ENCODE data around the gene CALML3.

CALML3 gene

GRCh38 chr10:5569568-5569967 lies 44.8 kb downstream of the CALML3 start:
- H3K4me3 ChIP-seq (ENCODE audit: low read depth, low read length): no peak overlapping the region
- no peak for TF ChIP-seq CTCF (IDR thresholded peaks at IDR 0.05; ENCODE audit: low read depth, low read length)
- in situ Hi-C loops (cut with HindIII; ENCODE audit: low sequenced_read_pairs): no loop called here
- DNase-seq (ENCODE audit: low read depth, low spot score): no peak

GRCh38 chr10:5570007-5570655 lies 45.4 kb downstream of the CALML3 start:
- no peak for TF ChIP-seq CTCF (IDR thresholded peaks at IDR 0.05; ENCODE audit: low read depth, low read length)
- no peak overlapping the region for H3K4me3 ChIP-seq (ENCODE audit: low read depth, low read length)
- no peak for DNase-seq (ENCODE audit: low read depth, low spot score)
- in situ Hi-C loops (cut with HindIII; ENCODE audit: low sequenced_read_pairs): no loop called here

GRCh38 chr10:5570979-5571810 lies 46.4 kb downstream of the CALML3 start:
- H3K4me3 ChIP-seq (ENCODE audit: low read depth, low read length): no peak overlapping the region
- DNase-seq (ENCODE audit: low read depth, low spot score): no peak
- in situ Hi-C loops (cut with HindIII; ENCODE audit: low sequenced_read_pairs): no loop called here
- no peak for TF ChIP-seq CTCF (IDR thresholded peaks at IDR 0.05; ENCODE audit: low read depth, low read length)

- H3K4me3 ChIP-seq (ENCODE audit: low read depth, low read length): no peak overlapping the region
- TF ChIP-seq CTCF (IDR thresholded peaks at IDR 0.05; ENCODE audit: low read depth, low read length): no peak
- DNase-seq (ENCODE audit: low read depth, low spot score): no peak
- in situ Hi-C loops (cut with HindIII; ENCODE audit: low sequenced_read_pairs): no loop called here
Observed at GRCh38 chr10:5571826-5572225, 47.1 kb downstream of the CALML3 start.

- in situ Hi-C loops (cut with HindIII; ENCODE audit: low sequenced_read_pairs): no loop called here
- no peak overlapping the region for H3K4me3 ChIP-seq (ENCODE audit: low read depth, low read length)
- DNase-seq (ENCODE audit: low read depth, low spot score): no peak
- TF ChIP-seq CTCF (IDR thresholded peaks at IDR 0.05; ENCODE audit: low read depth, low read length): no peak
Observed at GRCh38 chr10:5573319-5573950, 48.7 kb downstream of the CALML3 start.

- in situ Hi-C loops (cut with HindIII; ENCODE audit: low sequenced_read_pairs): no loop called here
- TF ChIP-seq CTCF (IDR thresholded peaks at IDR 0.05; ENCODE audit: low read depth, low read length): no peak
- DNase-seq (ENCODE audit: low read depth, low spot score): no peak
- no peak overlapping the region for H3K4me3 ChIP-seq (ENCODE audit: low read depth, low read length)
Observed at GRCh38 chr10:5573968-5574641, 49.3 kb downstream of the CALML3 start.
